SU-DHL-6 (cell line): ENCODE measurements around the gene SMAD2.

Source experiments
- H2AFZ ChIP-seq: fragments of 200-600 bp; sonication (generic); 2 replicates; pipeline ENCODE4 v1.6.1; 2014; ENCODE audit warnings: low read depth, mild to moderate bottlenecking, moderate library complexity, mixed read lengths, antibody characterized with exemption, low read length; ENCODE audit not compliant: severe bottlenecking
- H3F3A ChIP-seq: fragments of 200-600 bp; shearing (Covaris generic); 2 replicates; pipeline ENCODE4 v1.6.0; 2016; ENCODE audit warnings: antibody characterized with exemption, mild to moderate bottlenecking; ENCODE audit not compliant: insufficient read depth
- H3K27ac ChIP-seq: fragments of 200-600 bp; sonication (generic); 2 replicates; pipeline ENCODE4 v1.5.1; 2016; ENCODE audit warnings: low read depth, mild to moderate bottlenecking, low read length, moderate library complexity, mixed read lengths
- H3K27me3 ChIP-seq: fragments of 200-600 bp; sonication (generic), shearing (Covaris generic); 2 replicates; pipeline ENCODE4 v1.6.0; 2014; ENCODE audit warnings: mild to moderate bottlenecking, low read length
- H3K36me3 ChIP-seq: fragments of 200-600 bp; sonication (generic); 2 replicates; pipeline ENCODE4 v1.6.1; 2014; ENCODE audit warnings: mild to moderate bottlenecking, low read length, mixed read lengths
- H3K4me2 ChIP-seq: fragments of 300-600, 200-600 bp; shearing (Covaris generic), sonication (generic); 2 replicates; pipeline ENCODE4 v1.6.0; 2014; ENCODE audit warnings: low read length, low read depth, mild to moderate bottlenecking; ENCODE audit not compliant: poor library complexity, severe bottlenecking
- H3K4me3 ChIP-seq: fragments of 200-600 bp; sonication (generic); 2 replicates; pipeline ENCODE4 v1.5.1; 2014; ENCODE audit warnings: antibody characterized with exemption, low read length, mild to moderate bottlenecking, mixed read lengths; ENCODE audit not compliant: insufficient read depth, poor library complexity, severe bottlenecking
- H3K79me2 ChIP-seq: fragments of 200-600 bp; sonication (generic); 2 replicates; pipeline ENCODE4 v1.6.1; 2014; ENCODE audit warnings: mild to moderate bottlenecking, low read length, moderate library complexity; ENCODE audit not compliant: insufficient read depth
- H3K9ac ChIP-seq: fragments of 200-600 bp; sonication (generic); 2 replicates; pipeline ENCODE4 v1.7.0; 2014; ENCODE audit warnings: mild to moderate bottlenecking, low read length
- H3K9me2 ChIP-seq: fragments of 200-600 bp; sonication (generic); replicated peaks from 2 replicates; pipeline ENCODE4 v1.6.1; 2014; ENCODE audit warnings: low read length; ENCODE audit not compliant: insufficient read depth
- H3K9me3 ChIP-seq: fragments of 200-600 bp; sonication (generic); 2 replicates; pipeline ENCODE4 v1.6.1; 2014; ENCODE audit warnings: low read length, mixed read lengths; ENCODE audit not compliant: insufficient read depth
- H4K20me1 ChIP-seq: fragments of 200-600 bp; sonication (generic); 2 replicates; pipeline ENCODE4 v1.6.1; 2014; ENCODE audit warnings: low read depth, mild to moderate bottlenecking, antibody characterized with exemption, low read length, moderate library complexity, mixed read lengths
- EZH2phosphoT487 ChIP-seq: fragments of 200-600 bp; sonication (generic), shearing (Covaris generic); conservative IDR thresholded peaks from 2 replicates; pipeline ENCODE4 v1.6.1; 2018; ENCODE audit warnings: mild to moderate bottlenecking, antibody characterized with exemption, low read length, moderate library complexity, mixed read lengths
- TF ChIP-seq, protein P1 (sequence below): fragments of 200-600 bp; sonication (generic); IDR thresholded peaks from one replicate; pipeline ENCODE4 v1.5.1; 2017; ENCODE audit warnings: antibody characterized with exemption, mild to moderate bottlenecking, low read length, moderate library complexity; ENCODE audit not compliant: insufficient read depth, poor library complexity, severe bottlenecking

Gene SMAD2

DNA sequence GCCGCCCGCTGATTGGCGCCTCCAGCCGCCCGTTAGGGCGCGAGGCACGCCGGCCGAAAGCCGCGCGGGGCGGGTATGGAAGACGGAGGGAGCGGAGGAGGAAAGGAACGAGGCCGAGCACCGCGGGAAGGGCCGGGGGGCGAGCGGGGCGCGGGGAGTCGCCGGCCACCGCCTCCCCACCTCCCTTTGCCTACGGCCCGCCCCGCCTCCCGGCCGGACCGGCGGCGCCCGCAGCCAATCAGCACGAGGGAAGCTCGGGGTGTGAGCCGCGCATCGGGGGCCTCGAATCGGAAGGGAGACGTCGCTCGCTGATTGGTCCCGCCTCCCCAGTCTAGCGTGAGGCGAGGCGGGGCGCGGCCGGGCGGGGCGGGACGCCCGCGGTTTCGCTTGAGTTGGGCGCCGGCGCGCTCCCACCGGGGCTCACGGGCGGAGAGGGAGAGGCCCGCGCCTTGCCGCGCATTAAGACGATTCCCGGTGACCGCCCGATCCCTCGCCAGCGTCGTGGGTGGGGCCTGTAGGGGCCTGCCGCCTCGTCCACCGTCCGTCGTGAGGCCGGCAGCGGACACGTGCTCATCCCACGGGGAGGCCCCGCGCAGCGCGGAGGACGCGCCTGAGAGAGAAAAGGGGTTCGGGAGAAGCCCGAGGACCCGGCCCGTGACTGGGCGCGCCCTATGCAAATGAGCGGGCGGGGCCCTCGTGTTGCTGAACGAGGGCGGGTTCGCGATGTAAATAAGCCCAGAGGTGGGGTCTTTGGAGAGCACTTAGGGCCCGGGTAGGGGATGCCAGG is 665 bp upstream of the SMAD2 start:
- Histone ChIP-seq H3K36me3 (no peaks in the 10 kb centered on the region), H3K4me2 (peak overlapping the region; percentile 59), H3K79me2 (peaks cover 42% of the 10 kb centered on the region), H2AFZ (peak overlapping the region; percentile 81), H3K4me3 (peak overlapping the region; percentile 55), H3K9ac (peak overlapping the region; percentile 85), H3K9me2 (no peaks in the 10 kb centered on the region), H3K9me3 (no peaks in the 10 kb centered on the region), H4K20me1 (peaks cover 30% of the 10 kb centered on the region), H3K27me3 (no peaks in the 10 kb centered on the region), H3K27ac (peak overlapping the region; percentile 91), H3F3A (peaks cover 8% of the 10 kb centered on the region)
- TF ChIP-seq, protein P1, sequence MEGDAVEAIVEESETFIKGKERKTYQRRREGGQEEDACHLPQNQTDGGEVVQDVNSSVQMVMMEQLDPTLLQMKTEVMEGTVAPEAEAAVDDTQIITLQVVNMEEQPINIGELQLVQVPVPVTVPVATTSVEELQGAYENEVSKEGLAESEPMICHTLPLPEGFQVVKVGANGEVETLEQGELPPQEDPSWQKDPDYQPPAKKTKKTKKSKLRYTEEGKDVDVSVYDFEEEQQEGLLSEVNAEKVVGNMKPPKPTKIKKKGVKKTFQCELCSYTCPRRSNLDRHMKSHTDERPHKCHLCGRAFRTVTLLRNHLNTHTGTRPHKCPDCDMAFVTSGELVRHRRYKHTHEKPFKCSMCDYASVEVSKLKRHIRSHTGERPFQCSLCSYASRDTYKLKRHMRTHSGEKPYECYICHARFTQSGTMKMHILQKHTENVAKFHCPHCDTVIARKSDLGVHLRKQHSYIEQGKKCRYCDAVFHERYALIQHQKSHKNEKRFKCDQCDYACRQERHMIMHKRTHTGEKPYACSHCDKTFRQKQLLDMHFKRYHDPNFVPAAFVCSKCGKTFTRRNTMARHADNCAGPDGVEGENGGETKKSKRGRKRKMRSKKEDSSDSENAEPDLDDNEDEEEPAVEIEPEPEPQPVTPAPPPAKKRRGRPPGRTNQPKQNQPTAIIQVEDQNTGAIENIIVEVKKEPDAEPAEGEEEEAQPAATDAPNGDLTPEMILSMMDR = no peak

DNA sequence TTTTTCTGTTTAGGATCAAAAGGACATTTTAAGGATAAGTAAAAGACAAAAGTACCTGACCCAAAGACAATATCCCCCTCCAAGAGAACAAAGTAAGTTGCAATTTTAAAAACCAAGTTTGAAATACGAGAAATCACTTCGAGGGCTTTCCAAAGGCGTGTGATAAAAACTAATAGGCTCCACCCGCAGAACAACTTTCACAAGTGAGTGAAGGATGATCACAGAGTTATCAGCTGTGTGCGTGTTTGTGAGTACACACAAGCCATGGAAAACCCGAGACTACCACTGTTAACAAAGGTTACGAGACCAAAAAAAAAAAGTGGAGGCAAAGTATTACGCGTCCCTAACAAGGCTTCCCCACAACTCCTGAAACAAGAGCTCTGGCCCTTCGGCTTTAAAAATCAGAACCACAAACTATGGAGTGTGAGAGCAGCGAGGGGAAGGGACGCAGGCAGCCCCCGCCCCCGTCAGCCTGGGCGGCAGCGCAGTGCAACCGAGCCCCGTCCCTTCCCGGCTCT is 719 bp downstream of the SMAD2 start:
- Histone ChIP-seq H4K20me1 (peaks cover 44% of the 10 kb centered on the region), H2AFZ (peak overlapping the region; percentile 57), H3F3A (peaks cover 8% of the 10 kb centered on the region), H3K9me3 (no peaks in the 10 kb centered on the region), H3K79me2 (peaks cover 56% of the 10 kb centered on the region), H3K9me2 (no peaks in the 10 kb centered on the region), H3K4me3 (peak overlapping the region; percentile 68), H3K27me3 (no peaks in the 10 kb centered on the region), H3K36me3 (no peaks in the 10 kb centered on the region), H3K4me2 (peak overlapping the region; percentile 98), H3K27ac (peak overlapping the region; percentile 91), H3K9ac (peak overlapping the region; percentile 85)
- TF ChIP-seq, protein P1 = no peak
- no peak for TF ChIP-seq EZH2phosphoT487

DNA sequence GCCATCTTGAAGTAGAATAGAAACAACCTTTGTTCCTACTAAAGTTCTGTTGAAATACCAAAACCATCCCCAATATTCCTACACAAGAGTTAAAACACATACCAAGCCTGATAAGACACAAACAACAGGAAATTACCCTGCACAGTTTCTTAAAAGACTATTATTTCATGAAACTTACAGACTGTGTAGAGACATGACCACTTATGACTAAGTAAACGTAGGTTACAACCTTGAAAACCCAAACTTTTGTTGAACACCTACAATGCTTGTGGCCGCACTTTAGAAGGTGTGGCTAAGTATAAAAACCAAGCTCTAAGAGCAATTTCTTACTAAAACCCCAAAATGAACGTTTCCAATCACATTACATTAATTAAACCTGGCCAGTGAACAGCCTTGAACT is 2.0 kb downstream of the SMAD2 start:
- H3K9me3 ChIP-seq = no peaks in the 10 kb centered on the region
- H3K36me3 ChIP-seq = no peaks in the 10 kb centered on the region
- peaks cover 45% of the 10 kb centered on the region for H4K20me1 ChIP-seq
- no peaks in the 10 kb centered on the region for H3K9me2 ChIP-seq
- peaks cover 8% of the 10 kb centered on the region for H3F3A ChIP-seq
- peak overlapping the region; percentile 0; the same call in 1 of the 2 replicates for H3K27ac ChIP-seq
- TF ChIP-seq, protein P1 = no peak
- no peak for TF ChIP-seq EZH2phosphoT487
- peak overlapping the region; percentile 85 for H3K9ac ChIP-seq
- H3K79me2 ChIP-seq = peaks cover 68% of the 10 kb centered on the region
- H2AFZ ChIP-seq = no peak overlapping the region
- peak overlapping the region; percentile 68 for H3K4me3 ChIP-seq
- H3K27me3 ChIP-seq = no peaks in the 10 kb centered on the region
- H3K4me2 ChIP-seq = peak overlapping the region; percentile 98
